Measurements from ENCODE around the gene SLC29A3. TPM values are rescaled to one million over a fixed set of nuclear protein-coding genes. Genes with fewer than 3 reads are reported as not detected.

The SLC29A3 gene
- total RNA-seq, 1 experiment from 2014 or later = 5.9 TPM

GRCh38 chr10:71280825-71281224, 38.2 kb upstream of the SLC29A3 start:
- ChIA-PET RAD21 (ENCODE audit: low non-redundant PET in 1 of 2, low total read pairs in 2 of 2, uncharacterized antibody in 2 of 2, unreplicated experiment in 2 of 2) (no interaction called here), CTCF (interaction anchor here (2.0 kb wide), 1 partner anchor 378 kb away, joined by 6 read pairs; no protein-coding TSS in a partner anchor), POLR2A (no interaction called here)
- H3K27ac ChIP-seq (ENCODE audit: low read depth, low read length) = no peak overlapping the region
- no peaks in the 10 kb centered on the region; a peak in 1 of 4 replicates for H3K4me1 ChIP-seq (ENCODE audit: control insufficient read depth in 1 of 2, insufficient read depth in 2 of 2, low read length in 2 of 2)
- no peaks in the 10 kb centered on the region for H3K9me3 ChIP-seq (ENCODE audit: control insufficient read depth in 1 of 2, insufficient read depth in 1 of 2, low read depth in 1 of 2, low read length in 2 of 2)
- BruUV-seq (replicated peaks) = no TSS peak
- intact Hi-C loops (cut with micrococcal nuclease) = no loop called here
- no peak overlapping the region for H3K4me3 ChIP-seq (replicated peaks in 1 of 2; ENCODE audit: low read depth in 1 of 2, low read length in 2 of 2)
- DNase-seq (ENCODE audit: low read depth, low spot score) = no peak
- no peak overlapping the region for H3K4me2 ChIP-seq (ENCODE audit: low read length)
- H3K79me2 ChIP-seq (ENCODE audit: insufficient read depth, low read length) = no peaks in the 10 kb centered on the region
- H3K36me3 ChIP-seq (ENCODE audit: control insufficient read depth in 1 of 2, insufficient read depth in 2 of 2, low read length in 2 of 2) = 0 out of 4 replicates have a peak, but pooled peaks cover 0 to 2% of the 10 kb centered on the region in 2 experiments
- H2AFZ ChIP-seq (ENCODE audit: low read depth, low read length, poor library complexity, severe bottlenecking) = no peak overlapping the region
- H3K27me3 ChIP-seq (ENCODE audit: insufficient read depth, low read length) = no peaks in the 10 kb centered on the region
- no peak for TF ChIP-seq POLR2A (IDR thresholded peaks at IDR 0.05; ENCODE audit: borderline replicate concordance, extremely low read depth, insufficient read depth, insufficient read length)
- TF ChIP-seq JUND (IDR thresholded peaks at IDR 0.05) = no peak
- no peak for TF ChIP-seq MAX (IDR thresholded peaks at IDR 0.05)
- no peak for TF ChIP-seq ELF1 (IDR thresholded peaks at IDR 0.05; ENCODE audit: borderline replicate concordance, low read depth)
- TF ChIP-seq ZFX (IDR thresholded peaks at IDR 0.05) = no peak
- no peak for TF ChIP-seq TCF7L2 (IDR thresholded peaks at IDR 0.05; ENCODE audit: borderline replicate concordance, extremely low read depth, insufficient read depth, insufficient read length)
- TF ChIP-seq CBX3 (IDR thresholded peaks at IDR 0.05; ENCODE audit: low read depth) = no peak
- no peak for TF ChIP-seq ZNF274 (IDR thresholded peaks at IDR 0.05; ENCODE audit: low read depth, low read length)
- no peak for TF ChIP-seq ZBTB33 (IDR thresholded peaks at IDR 0.05; ENCODE audit: extremely low read depth, insufficient replicate concordance, low read length)
- no peak for TF ChIP-seq YY1 (IDR thresholded peaks at IDR 0.05; ENCODE audit: extremely low read depth, insufficient replicate concordance, low read depth, low read length)
- TF ChIP-seq RAD21 (IDR thresholded peaks at IDR 0.05; ENCODE audit: low read depth) = no peak
- no peak for TF ChIP-seq SRF (IDR thresholded peaks at IDR 0.05; ENCODE audit: low read depth)
- TF ChIP-seq SIN3A (IDR thresholded peaks at IDR 0.05; ENCODE audit: low read depth) = no peak
- TF ChIP-seq FOSL1 (IDR thresholded peaks at IDR 0.05; ENCODE audit: low read depth) = no peak
- no peak for ATAC-seq
- H3K9ac ChIP-seq (ENCODE audit: low read length) = no peak overlapping the region
- H3K9me2 ChIP-seq (ENCODE audit: insufficient read depth) = no peaks in the 10 kb centered on the region
- H4K20me1 ChIP-seq (ENCODE audit: insufficient read depth) = no peaks in the 10 kb centered on the region
